ENCODE measurements around the gene LHX3. TPM values are rescaled to one million over a fixed set of nuclear protein-coding genes. Genes with fewer than 3 reads are reported as not detected.
A peak's percentile ranks its signal among the peaks of the same experiment; 100 is the strongest.

The LHX3 gene
- total and polyA plus RNA-seq, 8 donors, result not detected

- Histone ChIP-seq H3K9me3 (no peaks in the 10 kb centered on the region), H3K4me3 (no peak overlapping the region), H3K36me3 (peaks cover 2 to 54% (median 6%) of the 10 kb centered on the region in 3 donors), H3K27ac (no peak overlapping the region), H3K4me1 (no peaks in the 10 kb centered on the region), H3K27me3 (no peaks in the 10 kb centered on the region)
- WGBS, 2 donors, result 90 to 95% methylated on average over 16 of the region's 16 CpGs
- TF ChIP-seq CTCF (IDR thresholded peaks at IDR 0.05), result no peak
- intact Hi-C loops (cut with DNase I), result no loop called here
- no peak for FAIRE-seq
- ATAC-seq, result peak in 1 of 4 donors; percentile 15
- DNase-seq, result peak in 1 of 6 donors; percentile 44
Observed at GRCh38 chr9:136218271-136218670, 13.3 kb upstream of the LHX3 start.

GRCh38 chr9:136216541-136217244, 11.8 kb upstream of the LHX3 start:
- Histone ChIP-seq H3K9me3 (no peaks in the 10 kb centered on the region), H3K27ac (no peak overlapping the region), H3K4me3 (no peak overlapping the region), H3K27me3 (no peaks in the 10 kb centered on the region), H3K4me1 (no peaks in the 10 kb centered on the region), H3K36me3 (peaks cover 2 to 48% (median 6%) of the 10 kb centered on the region in 3 donors)
- FAIRE-seq (no peak), ATAC-seq (no peak), DNase-seq (peak in 2 of 6 donors; percentile 39 to 66)
- WGBS, 2 donors, result 89 to 90% methylated on average over 34 to 37 of the region's 37 CpGs
- intact Hi-C loops (cut with DNase I), result no loop called here
- no peak for TF ChIP-seq CTCF (IDR thresholded peaks at IDR 0.05)

GRCh38 chr9:136213733-136214132, 8.8 kb upstream of the LHX3 start:
- Histone ChIP-seq H3K27ac (no peak overlapping the region), H3K27me3 (no peaks in the 10 kb centered on the region), H3K4me1 (no peaks in the 10 kb centered on the region), H3K36me3 (peaks cover 2 to 60% (median 6%) of the 10 kb centered on the region in 3 donors), H3K4me3 (no peak overlapping the region), H3K9me3 (no peaks in the 10 kb centered on the region)
- ATAC-seq, result no peak
- no peak for TF ChIP-seq CTCF (IDR thresholded peaks at IDR 0.05)
- 92 to 98% methylated on average over 9 of the region's 9 CpGs for WGBS, 2 donors
- intact Hi-C loops (cut with DNase I), result no loop called here
- no peak for FAIRE-seq
- no peak for DNase-seq

GRCh38 chr9:136212345-136212950, 7.5 kb upstream of the LHX3 start:
- FAIRE-seq, result no peak
- H3K27me3 ChIP-seq, result no peaks in the 10 kb centered on the region
- peaks cover 0 to 49% (median 2%) of the 10 kb centered on the region in 3 donors for H3K36me3 ChIP-seq
- no peaks in the 10 kb centered on the region for H3K9me3 ChIP-seq
- TF ChIP-seq CTCF (IDR thresholded peaks at IDR 0.05), result no peak
- 94% methylated on average over 28 of the region's 28 CpGs for WGBS, 2 donors
- no peak overlapping the region for H3K4me3 ChIP-seq
- H3K4me1 ChIP-seq, result no peaks in the 10 kb centered on the region
- no peak overlapping the region for H3K27ac ChIP-seq
- no peak for ATAC-seq
- DNase-seq, result peak in 1 of 6 donors; percentile 55
- intact Hi-C loops (cut with DNase I), result no loop called here
